Liver (tissue), 9 donors: ENCODE results near the gene RXYLT1. TPM values are rescaled to one million over a fixed set of nuclear protein-coding genes. Genes with fewer than 3 reads are reported as not detected.

Experiments used
- DNase-seq: peaks from one replicate; pipeline ENCODE4 v3.0.0-alpha.2; 2017; ENCODE audit warnings: low spot score
- H3K27ac ChIP-seq, 2 donors: one replicate each; pipeline ENCODE4 v1.7.0; 2013; ENCODE audit warnings: inconsistent platforms in 2 of 2, low read length in 2 of 2, control low read depth in 1 of 2, low read depth in 1 of 2, mild to moderate bottlenecking in 1 of 2
- H3K27me3 ChIP-seq, 4 donors: one replicate each; pipeline versions ENCODE4 v1.6.1 to v1.7.0; 2013; ENCODE audit warnings: low read length in 3 of 4, inconsistent platforms in 1 of 4, mild to moderate bottlenecking in 1 of 4, moderate library complexity in 1 of 4; ENCODE audit not compliant: control insufficient read depth in 4 of 4, insufficient read depth in 4 of 4
- H3K36me3 ChIP-seq, 4 donors: one replicate each; pipeline versions ENCODE4 v1.6.1 to v1.7.0; 2013; ENCODE audit warnings: low read length in 3 of 4, mild to moderate bottlenecking in 3 of 4, low read depth in 1 of 4, moderate library complexity in 1 of 4; ENCODE audit not compliant: control insufficient read depth in 4 of 4, insufficient read depth in 3 of 4
- H3K4me1 ChIP-seq, 4 donors: one replicate each; pipeline versions ENCODE4 v1.6.1 to v1.7.0; 2013; ENCODE audit warnings: low read length in 3 of 4, mild to moderate bottlenecking in 3 of 4, moderate library complexity in 1 of 4; ENCODE audit not compliant: control insufficient read depth in 4 of 4, insufficient read depth in 4 of 4
- H3K4me3 ChIP-seq, 3 donors: one replicate each; pipeline versions ENCODE4 v1.6.1 to v1.7.0; 2013; ENCODE audit warnings: low read length in 3 of 3, control low read depth in 1 of 3, low read depth in 1 of 3, mild to moderate bottlenecking in 1 of 3
- H3K9ac ChIP-seq, 2 donors: one replicate each; pipeline ENCODE4 v1.7.0; 2013; ENCODE audit warnings: low read length in 2 of 2, mild to moderate bottlenecking in 2 of 2, moderate library complexity in 2 of 2, control low read depth in 1 of 2, low read depth in 1 of 2
- H3K9me3 ChIP-seq, 4 donors: one replicate each; pipeline versions ENCODE4 v1.6.1 to v1.7.0; 2013; ENCODE audit warnings: low read length in 3 of 4; ENCODE audit not compliant: control insufficient read depth in 4 of 4
- ATF3 ChIP-seq: IDR thresholded peaks from 2 replicates; pipeline ENCODE4 v1.6.1; 2016; ENCODE audit warnings: antibody characterized with exemption
- EGR1 ChIP-seq, 2 donors: IDR thresholded peaks; 2 replicates each; pipeline ENCODE4 v1.6.1; 2016 to 2018; ENCODE audit warnings: antibody characterized with exemption in 2 of 2, low read depth in 2 of 2
- FOXA1 ChIP-seq: IDR thresholded peaks from 2 replicates; pipeline ENCODE4 v1.6.1; 2016; ENCODE audit warnings: antibody characterized with exemption
- FOXA2 ChIP-seq: IDR thresholded peaks from 2 replicates; pipeline ENCODE4 v1.6.1; 2016; ENCODE audit warnings: antibody characterized with exemption
- GABPA ChIP-seq, 2 donors: IDR thresholded peaks in 1 of 2; conservative IDR thresholded peaks in 1 of 2; 2 replicates each; pipeline ENCODE4 v1.6.1; 2016; ENCODE audit warnings: antibody characterized with exemption in 2 of 2, mild to moderate bottlenecking in 1 of 2, moderate library complexity in 1 of 2
- HNF4A ChIP-seq, 2 donors: conservative IDR thresholded peaks; 2 replicates each; pipeline ENCODE4 v1.6.1; 2016; ENCODE audit warnings: antibody characterized with exemption in 2 of 2, mild to moderate bottlenecking in 2 of 2
- HNF4G ChIP-seq: IDR thresholded peaks from 2 replicates; pipeline ENCODE4 v1.6.1; 2016; ENCODE audit warnings: antibody characterized with exemption
- JUND ChIP-seq, 2 donors: IDR thresholded peaks; 2 replicates each; pipeline ENCODE4 v1.6.1; 2016; ENCODE audit warnings: antibody characterized with exemption in 2 of 2
- MAX ChIP-seq: IDR thresholded peaks from 2 replicates; pipeline ENCODE4 v1.6.1; 2016; ENCODE audit warnings: antibody characterized with exemption
- NR2F2 ChIP-seq: IDR thresholded peaks from 2 replicates; pipeline ENCODE4 v1.6.1; 2016; ENCODE audit warnings: antibody characterized with exemption
- RAD21 ChIP-seq, 2 donors: IDR thresholded peaks; 2 replicates each; pipeline ENCODE4 v1.6.1; 2016; ENCODE audit warnings: antibody characterized with exemption in 2 of 2, mild to moderate bottlenecking in 2 of 2
- REST ChIP-seq: IDR thresholded peaks from 2 replicates; pipeline ENCODE4 v1.6.1; 2016; ENCODE audit warnings: antibody characterized with exemption, mild to moderate bottlenecking
- RXRA ChIP-seq, 2 donors: IDR thresholded peaks; 2 replicates each; pipeline ENCODE4 v1.6.1; 2017 to 2018; ENCODE audit warnings: antibody characterized with exemption in 2 of 2, mild to moderate bottlenecking in 1 of 2
- SP1 ChIP-seq: IDR thresholded peaks from 2 replicates; pipeline ENCODE4 v1.6.1; 2018; ENCODE audit warnings: antibody characterized with exemption, mild to moderate bottlenecking
- TAF1 ChIP-seq: conservative IDR thresholded peaks from 2 replicates; pipeline ENCODE4 v1.6.1; 2016; ENCODE audit warnings: antibody characterized with exemption, mild to moderate bottlenecking
- YY1 ChIP-seq: IDR thresholded peaks from 2 replicates; pipeline ENCODE4 v1.6.1; 2016; ENCODE audit warnings: antibody characterized with exemption, mild to moderate bottlenecking
- ZBTB33 ChIP-seq: IDR thresholded peaks from 2 replicates; pipeline ENCODE4 v1.6.1; 2016; ENCODE audit warnings: antibody characterized with exemption
- WGBS: extraction: QIAGEN DNeasy Blood & Tissue Kit; methylation state at CpG from one replicate; pipeline ENCODE4 v1.1.7; 2013; 5-methylcytosine and 5-hydroxymethylcytosine counted together
- polyA plus RNA-seq, 2 donors: library from polyadenylated mRNA; stranded (reverse) in 1 of 2; unstranded in 1 of 2; fragments of 200-250 nt in 1 of 2; fragments of >200 nt in 1 of 2; fragmentation: Nextera tagmentation in 1 of 2; extraction: Ambion mirVana in 1 of 2; gene quantifications; one replicate each; pipeline versions ENCODE4 v1.2.1 to v1.2.3, GENCODE V29; 2013 to 2015
- total RNA-seq, 2 donors: library from RNA; depleted of rRNA; stranded (reverse); fragments of >200 nt; gene quantifications; one replicate each; pipeline ENCODE4 v1.2.3, GENCODE V29; 2014
- TF ChIP-seq, protein P1 (sequence below): fragments of 150-350 bp; IDR thresholded peaks from 2 replicates; pipeline ENCODE4 v1.5.1; 2017; ENCODE audit warnings: improper control_type of control experiment, low read depth, low read length; ENCODE audit not compliant: missing input control
- donor health status: healthy.
- donor health status: healthy.
- donor health status: healthy.
- donor health status: healthy.
- donor health status: healthy.

Gene RXYLT1
- total and polyA plus RNA-seq, 4 donors: 6.0 to 12.2 (median 10.4) TPM

- peaks cover 0 to 9% (median 2%) of the 10 kb centered on the region in 4 donors for H3K9me3 ChIP-seq
- DNase-seq: no peak
- no peaks in the 10 kb centered on the region for H3K36me3 ChIP-seq
- H3K27ac ChIP-seq: no peak overlapping the region
- peaks cover 0 to 3% (median 0%) of the 10 kb centered on the region in 4 donors for H3K27me3 ChIP-seq
- H3K4me3 ChIP-seq: no peak overlapping the region
- no peak overlapping the region for H3K9ac ChIP-seq
- TF ChIP-seq HNF4A (conservative IDR thresholded peaks at IDR 0.05) (no peak), YY1 (no peak), HNF4G (no peak), ZBTB33 (no peak), RAD21 (IDR thresholded peaks at IDR 0.05) (no peak), RXRA (IDR thresholded peaks at IDR 0.05) (no peak), REST (no peak), FOXA2 (no peak), JUND (IDR thresholded peaks at IDR 0.05) (no peak), EGR1 (IDR thresholded peaks at IDR 0.05; ENCODE audit: low read depth in 2 of 2) (no peak), ATF3 (no peak), MAX (no peak), NR2F2 (no peak), TAF1 (no peak), SP1 (no peak), GABPA (IDR thresholded peaks at IDR 0.05 in 1 of 2, conservative IDR thresholded peaks at IDR 0.05 in 1 of 2) (no peak), FOXA1 (no peak)
- TF ChIP-seq, protein P1, sequence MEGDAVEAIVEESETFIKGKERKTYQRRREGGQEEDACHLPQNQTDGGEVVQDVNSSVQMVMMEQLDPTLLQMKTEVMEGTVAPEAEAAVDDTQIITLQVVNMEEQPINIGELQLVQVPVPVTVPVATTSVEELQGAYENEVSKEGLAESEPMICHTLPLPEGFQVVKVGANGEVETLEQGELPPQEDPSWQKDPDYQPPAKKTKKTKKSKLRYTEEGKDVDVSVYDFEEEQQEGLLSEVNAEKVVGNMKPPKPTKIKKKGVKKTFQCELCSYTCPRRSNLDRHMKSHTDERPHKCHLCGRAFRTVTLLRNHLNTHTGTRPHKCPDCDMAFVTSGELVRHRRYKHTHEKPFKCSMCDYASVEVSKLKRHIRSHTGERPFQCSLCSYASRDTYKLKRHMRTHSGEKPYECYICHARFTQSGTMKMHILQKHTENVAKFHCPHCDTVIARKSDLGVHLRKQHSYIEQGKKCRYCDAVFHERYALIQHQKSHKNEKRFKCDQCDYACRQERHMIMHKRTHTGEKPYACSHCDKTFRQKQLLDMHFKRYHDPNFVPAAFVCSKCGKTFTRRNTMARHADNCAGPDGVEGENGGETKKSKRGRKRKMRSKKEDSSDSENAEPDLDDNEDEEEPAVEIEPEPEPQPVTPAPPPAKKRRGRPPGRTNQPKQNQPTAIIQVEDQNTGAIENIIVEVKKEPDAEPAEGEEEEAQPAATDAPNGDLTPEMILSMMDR: no peak
- H3K4me1 ChIP-seq: no peaks in the 10 kb centered on the region
- WGBS: 73% methylated on average over 1 of the region's 1 CpG
These were observed 13.2 kb upstream of the RXYLT1 start for GRCh38 chr12:63766498-63766897.
